HCT116 (cell line): Measurements from ENCODE around the gene KY. TPM values are rescaled to one million over a fixed set of nuclear protein-coding genes. Genes with fewer than 3 reads are reported as not detected.

Source experiments
- ATAC-seq: fragments of 200-7000 bp; cut with Tn5 transposase; 2 replicates; pipeline ENCODE4 v1.9.1; 2020; ENCODE audit warnings: mild to moderate bottlenecking, moderate library complexity
- BruUV-seq: library from RNA; stranded (reverse); fragments of 400-500 nt; replicated peaks from 2 replicates; lab custom pipeline; 2021; lab: Mats Ljungman, UMichigan
- CTCF ChIA-PET: fragments of 300-600 bp; sonication (Branson Sonifier 250); formaldehyde crosslinking; loops from one replicate; lab custom pipeline; 2021; ENCODE audit warnings: antibody characterized with exemption; lab: Charles Lee
- POLR2A ChIA-PET: fragments of 300-600, 350-600 bp; sonication (Branson Sonifier 250); formaldehyde crosslinking; loops from one replicate; lab custom pipeline; 2021; ENCODE audit warnings: antibody characterized with exemption; lab: Charles Lee
- RAD21 ChIA-PET, 2 experiments: fragments of 300-600 bp; sonication (Branson Sonifier 250); formaldehyde crosslinking; loops; one replicate each; lab custom pipeline; 2023; ENCODE audit warnings: low total read pairs in 2 of 2; ENCODE audit not compliant: uncharacterized antibody in 2 of 2, unreplicated experiment in 2 of 2, low non-redundant PET in 1 of 2; lab: Charles Lee
- DNase-seq: peaks from one replicate; pipeline ENCODE4 v3.0.0-alpha.2; 2010; ENCODE audit warnings: low read depth, low spot score
- H2AFZ ChIP-seq: fragments of 200-600 bp; shearing (Covaris generic), sonication (generic); 2 replicates; pipeline ENCODE4 v1.6.1; 2017; ENCODE audit warnings: low read depth, mixed run types, mixed read lengths, antibody characterized with exemption, low read length; ENCODE audit not compliant: poor library complexity, severe bottlenecking
- H3K27ac ChIP-seq: 2 replicates; pipeline ENCODE4 v1.5.1; 2012; ENCODE audit warnings: low read depth, low read length
- H3K27me3 ChIP-seq: fragments of 200-600 bp; sonication (generic); 2 replicates; pipeline ENCODE4 v1.6.1; 2016; ENCODE audit warnings: mixed run types, low read length, mixed read lengths; ENCODE audit not compliant: insufficient read depth
- H3K36me3 ChIP-seq, 2 experiments: fragments of 200-500 bp in 1 of 2; fragments of 200-600 bp in 1 of 2; sonication (Bioruptor generic) in 1 of 2; sonication (generic) in 1 of 2; 2 replicates each; pipeline versions ENCODE4 v1.5.1 to v1.6.1; 2014 to 2016; ENCODE audit warnings: low read length in 2 of 2, inconsistent platforms in 1 of 2, mixed read lengths in 1 of 2, mixed run types in 1 of 2; ENCODE audit not compliant: insufficient read depth in 2 of 2, control insufficient read depth in 1 of 2
- H3K4me1 ChIP-seq, 2 experiments: fragments of 200-600 bp in 1 of 2; sonication (generic) in 1 of 2; 2 replicates each; pipeline versions ENCODE4 v1.5.1 to v1.6.1; 2012 to 2017; ENCODE audit warnings: low read length in 2 of 2, inconsistent platforms in 1 of 2, mild to moderate bottlenecking in 1 of 2, mixed read lengths in 1 of 2, mixed run types in 1 of 2, moderate library complexity in 1 of 2; ENCODE audit not compliant: insufficient read depth in 2 of 2, control insufficient read depth in 1 of 2
- H3K4me2 ChIP-seq: fragments of 200-600 bp; sonication (generic); 2 replicates; pipeline ENCODE4 v1.6.1; 2017; ENCODE audit warnings: mixed run types, low read length, mixed read lengths
- H3K4me3 ChIP-seq, 2 experiments: fragments of 200-600 bp in 1 of 2; sonication (generic) in 1 of 2; replicated peaks in 1 of 2; 2 replicates each; pipeline ENCODE4 v1.5.1; 2011 to 2016; ENCODE audit warnings: low read length in 2 of 2, control low read depth in 1 of 2, low read depth in 1 of 2, mild to moderate bottlenecking in 1 of 2, mixed read lengths in 1 of 2, mixed run types in 1 of 2
- H3K79me2 ChIP-seq: fragments of 200-600 bp; sonication (generic); 2 replicates; pipeline ENCODE4 v1.6.1; 2017; ENCODE audit warnings: mild to moderate bottlenecking, mixed run types, low read length, moderate library complexity, mixed read lengths; ENCODE audit not compliant: insufficient read depth
- H3K9ac ChIP-seq: fragments of 200-600 bp; sonication (generic); 2 replicates; pipeline ENCODE4 v1.6.1; 2016; ENCODE audit warnings: low read length, mixed read lengths
- H3K9me2 ChIP-seq: fragments of 200-600 bp; sonication (generic), shearing (Covaris generic); 2 replicates; pipeline ENCODE4 v1.6.1; 2017; ENCODE audit warnings: mixed run types, mild to moderate bottlenecking, moderate library complexity; ENCODE audit not compliant: insufficient read depth
- H3K9me3 ChIP-seq, 2 experiments: fragments of 200-500 bp in 1 of 2; fragments of 200-600 bp in 1 of 2; sonication (Bioruptor generic) in 1 of 2; sonication (generic) in 1 of 2; 2 replicates each; pipeline ENCODE4 v1.6.1; 2014 to 2017; ENCODE audit warnings: low read length in 2 of 2, mixed read lengths in 2 of 2, inconsistent platforms in 1 of 2, low read depth in 1 of 2, mild to moderate bottlenecking in 1 of 2, mixed run types in 1 of 2, moderate library complexity in 1 of 2; ENCODE audit not compliant: control insufficient read depth in 1 of 2, insufficient read depth in 1 of 2
- H4K20me1 ChIP-seq: fragments of 200-600 bp; sonication (generic), shearing (Covaris generic); 2 replicates; pipeline ENCODE4 v1.6.1; 2017; ENCODE audit warnings: mixed run types, mild to moderate bottlenecking, moderate library complexity; ENCODE audit not compliant: insufficient read depth
- ATF3 ChIP-seq: IDR thresholded peaks from 2 replicates; pipeline ENCODE4 v1.6.1; 2012
- CBX3 ChIP-seq: IDR thresholded peaks from 2 replicates; pipeline ENCODE4 v1.6.1; 2012; ENCODE audit warnings: low read depth
- EGR1 ChIP-seq: IDR thresholded peaks from 2 replicates; pipeline ENCODE4 v1.6.1; 2012; ENCODE audit warnings: low read depth
- ELF1 ChIP-seq: IDR thresholded peaks from 2 replicates; pipeline ENCODE4 v1.6.1; 2012; ENCODE audit warnings: low read depth, borderline replicate concordance
- FOSL1 ChIP-seq: IDR thresholded peaks from 2 replicates; pipeline ENCODE4 v1.6.1; 2012; ENCODE audit warnings: low read depth
- JUND ChIP-seq: IDR thresholded peaks from 2 replicates; pipeline ENCODE4 v1.6.1; 2012
- POLR2AphosphoS5 ChIP-seq: IDR thresholded peaks from 2 replicates; pipeline ENCODE4 v1.6.1; 2011; ENCODE audit warnings: mild to moderate bottlenecking, low read depth, low read length, moderate library complexity
- RAD21 ChIP-seq: IDR thresholded peaks from 2 replicates; pipeline ENCODE4 v1.6.1; 2012; ENCODE audit warnings: low read depth, mild to moderate bottlenecking
- SIN3A ChIP-seq: IDR thresholded peaks from 2 replicates; pipeline ENCODE4 v1.6.1; 2012; ENCODE audit warnings: low read depth
- SRF ChIP-seq: IDR thresholded peaks from 2 replicates; pipeline ENCODE4 v1.6.1; 2012; ENCODE audit warnings: low read depth
- YY1 ChIP-seq: IDR thresholded peaks from 2 replicates; pipeline ENCODE4 v1.6.1; 2011; ENCODE audit warnings: low read length, low read depth, moderate library complexity, mild to moderate bottlenecking; ENCODE audit not compliant: insufficient replicate concordance; ENCODE audit errors: extremely low read depth
- intact Hi-C: fragments of 100-400 bp; cut with micrococcal nuclease; formaldehyde crosslinking; loops from 2 replicates; pipeline ENCODE4 v1.10.0; 2022
- total RNA-seq: library from RNA; stranded (reverse); gene quantifications from one replicate; pipeline ENCODE4 v1.2.1, GENCODE V29; 2021; ENCODE audit not compliant: unreplicated experiment

The KY gene
- total RNA-seq, 1 experiment from 2014 or later = not detected

GRCh38 chr3:134627831-134628230 lies 23.0 kb downstream of the KY start:
- intact Hi-C loops = no loop called here
- H4K20me1 ChIP-seq = no peaks in the 10 kb centered on the region
- H2AFZ ChIP-seq = no peak overlapping the region
- ChIA-PET CTCF (no interaction called here), RAD21 (no interaction called here), POLR2A (no interaction called here)
- no peaks in the 10 kb centered on the region for H3K36me3 ChIP-seq
- H3K9me3 ChIP-seq = no peaks in the 10 kb centered on the region
- ATAC-seq (no peak), DNase-seq (no peak)
- H3K9me2 ChIP-seq = no peaks in the 10 kb centered on the region
- H3K4me3 ChIP-seq = no peak overlapping the region
- no TSS peak for BruUV-seq
- no peaks in the 10 kb centered on the region for H3K27me3 ChIP-seq
- 0 out of 2 replicates have a peak, but pooled peaks have one; percentile 4 for TF ChIP-seq JUND
- TF ChIP-seq CBX3 = no peak; the same call in 1 of the 2 replicates
- no peak for TF ChIP-seq YY1
- peak; percentile 68 for TF ChIP-seq ELF1
- TF ChIP-seq FOSL1 = peak; percentile 26; the same call in 1 of the 2 replicates
- no peaks in the 10 kb centered on the region for H3K79me2 ChIP-seq
- no peak overlapping the region for H3K9ac ChIP-seq
- peaks cover 0 to 3% of the 10 kb centered on the region in 2 experiments; a peak in 1 of 4 replicates for H3K4me1 ChIP-seq
- no peak overlapping the region for H3K27ac ChIP-seq
- no peak overlapping the region for H3K4me2 ChIP-seq

GRCh38 chr3:134625885-134626741 lies 24.7 kb downstream of the KY start:
- intact Hi-C loops = no loop called here

More at GRCh38 chr3:134625885-134626741, 24.7 kb downstream of the KY start:
- no peak for TF ChIP-seq POLR2AphosphoS5
- TF ChIP-seq JUND = no peak
- no peak for TF ChIP-seq SIN3A
- no peak for TF ChIP-seq EGR1
- no peak for TF ChIP-seq SRF
- no peak for TF ChIP-seq CBX3
- no peak for TF ChIP-seq RAD21
- no peak for TF ChIP-seq ATF3
- no peaks in the 10 kb centered on the region for H3K9me3 ChIP-seq
- H3K4me1 ChIP-seq = peaks cover 0 to 3% of the 10 kb centered on the region in 2 experiments; a peak in 1 of 4 replicates
- H3K27ac ChIP-seq = no peak overlapping the region
- CTCF ChIA-PET = no interaction called here
- H3K79me2 ChIP-seq = no peaks in the 10 kb centered on the region
- no peak overlapping the region for H3K9ac ChIP-seq
- H3K27me3 ChIP-seq = no peaks in the 10 kb centered on the region
- H3K4me3 ChIP-seq = no peak overlapping the region
- no peaks in the 10 kb centered on the region for H4K20me1 ChIP-seq
- POLR2A ChIA-PET = no interaction called here
- RAD21 ChIA-PET = no interaction called here
- ATAC-seq (no peak), DNase-seq (no peak)
- BruUV-seq = no TSS peak
- no peak overlapping the region for H3K4me2 ChIP-seq
- no peaks in the 10 kb centered on the region for H3K9me2 ChIP-seq
- H2AFZ ChIP-seq = no peak overlapping the region
- H3K36me3 ChIP-seq = no peaks in the 10 kb centered on the region
